ENCODE measurements around the gene COL4A5. TPM values are rescaled to one million over a fixed set of nuclear protein-coding genes. Genes with fewer than 3 reads are reported as not detected.
"Not testable (repeated sequence)": the region's sequence is repeated elsewhere in the genome, so short reads cannot be mapped to it uniquely, and the experiment has no call there.

Gene COL4A5
- total RNA-seq, 1 donor from 2014 or later = 547 TPM

GRCh38 chrX:108456971-108457477, 17.4 kb downstream of the COL4A5 start:
- DNase-seq (ENCODE audit: extremely low spot score, unreplicated experiment) = no peak
- H3K4me3 Mint-ChIP-seq (ENCODE audit: unreplicated experiment) = no peak overlapping the region
- H3K36me3 Mint-ChIP-seq (ENCODE audit: unreplicated experiment) = peaks cover 36% of the 10 kb centered on the region
- TF ChIP-seq, protein P1, sequence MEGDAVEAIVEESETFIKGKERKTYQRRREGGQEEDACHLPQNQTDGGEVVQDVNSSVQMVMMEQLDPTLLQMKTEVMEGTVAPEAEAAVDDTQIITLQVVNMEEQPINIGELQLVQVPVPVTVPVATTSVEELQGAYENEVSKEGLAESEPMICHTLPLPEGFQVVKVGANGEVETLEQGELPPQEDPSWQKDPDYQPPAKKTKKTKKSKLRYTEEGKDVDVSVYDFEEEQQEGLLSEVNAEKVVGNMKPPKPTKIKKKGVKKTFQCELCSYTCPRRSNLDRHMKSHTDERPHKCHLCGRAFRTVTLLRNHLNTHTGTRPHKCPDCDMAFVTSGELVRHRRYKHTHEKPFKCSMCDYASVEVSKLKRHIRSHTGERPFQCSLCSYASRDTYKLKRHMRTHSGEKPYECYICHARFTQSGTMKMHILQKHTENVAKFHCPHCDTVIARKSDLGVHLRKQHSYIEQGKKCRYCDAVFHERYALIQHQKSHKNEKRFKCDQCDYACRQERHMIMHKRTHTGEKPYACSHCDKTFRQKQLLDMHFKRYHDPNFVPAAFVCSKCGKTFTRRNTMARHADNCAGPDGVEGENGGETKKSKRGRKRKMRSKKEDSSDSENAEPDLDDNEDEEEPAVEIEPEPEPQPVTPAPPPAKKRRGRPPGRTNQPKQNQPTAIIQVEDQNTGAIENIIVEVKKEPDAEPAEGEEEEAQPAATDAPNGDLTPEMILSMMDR (IDR thresholded peaks at IDR 0.05) = no peak
- peaks cover 39% of the 10 kb centered on the region for H3K4me1 Mint-ChIP-seq (ENCODE audit: unreplicated experiment)
- H3K27ac Mint-ChIP-seq (ENCODE audit: unreplicated experiment) = peak overlapping the region; percentile 62
- H3K27me3 Mint-ChIP-seq (ENCODE audit: unreplicated experiment) = no peaks in the 10 kb centered on the region
- H3K9me3 Mint-ChIP-seq (ENCODE audit: unreplicated experiment) = peaks cover 16% of the 10 kb centered on the region

GRCh38 chrX:108464604-108465003, 25.0 kb downstream of the COL4A5 start:
- peaks cover 15% of the 10 kb centered on the region for H3K36me3 Mint-ChIP-seq (ENCODE audit: unreplicated experiment)
- TF ChIP-seq, protein P1 (IDR thresholded peaks at IDR 0.05) = no peak
- H3K4me3 Mint-ChIP-seq (ENCODE audit: unreplicated experiment) = peak overlapping the region; percentile 44
- DNase-seq (ENCODE audit: extremely low spot score, unreplicated experiment) = no peak
- H3K9me3 Mint-ChIP-seq (ENCODE audit: unreplicated experiment) = no peaks in the 10 kb centered on the region
- H3K27me3 Mint-ChIP-seq (ENCODE audit: unreplicated experiment) = no peaks in the 10 kb centered on the region
- peak overlapping the region; percentile 86 for H3K27ac Mint-ChIP-seq (ENCODE audit: unreplicated experiment)
- H3K4me1 Mint-ChIP-seq (ENCODE audit: unreplicated experiment) = peaks cover 83% of the 10 kb centered on the region

DNA sequence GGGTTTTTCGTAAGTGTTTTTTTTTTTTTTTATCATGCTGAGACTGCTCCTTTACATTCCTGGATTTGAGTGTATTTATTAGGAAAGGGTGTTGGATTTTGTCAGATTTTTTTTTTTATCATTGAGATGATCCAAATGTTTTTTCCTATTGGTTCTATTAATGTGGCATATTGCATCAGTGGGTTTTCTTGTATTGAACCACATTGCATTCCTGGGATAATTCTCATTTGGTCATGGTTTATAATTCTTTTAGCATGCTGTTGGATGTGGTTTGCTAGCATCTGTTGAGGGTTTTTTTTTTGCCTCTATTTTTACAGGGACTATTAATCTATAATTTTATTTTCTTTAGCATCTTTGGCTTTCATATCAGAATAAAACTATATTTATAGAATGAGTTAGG, 28.8 kb downstream of the COL4A5 start:
- Mint-ChIP-seq H3K36me3 (ENCODE audit: unreplicated experiment) (peaks cover 27% of the 10 kb centered on the region), H3K9me3 (ENCODE audit: unreplicated experiment) (peaks cover 23% of the 10 kb centered on the region), H3K4me3 (ENCODE audit: unreplicated experiment) (no peak overlapping the region), H3K4me1 (ENCODE audit: unreplicated experiment) (peaks cover 63% of the 10 kb centered on the region), H3K27ac (ENCODE audit: unreplicated experiment) (peak overlapping the region; percentile 91), H3K27me3 (ENCODE audit: unreplicated experiment) (no peaks in the 10 kb centered on the region)
- TF ChIP-seq, protein P1 (IDR thresholded peaks at IDR 0.05) = no peak
- DNase-seq (ENCODE audit: extremely low spot score, unreplicated experiment) = no peak

DNA sequence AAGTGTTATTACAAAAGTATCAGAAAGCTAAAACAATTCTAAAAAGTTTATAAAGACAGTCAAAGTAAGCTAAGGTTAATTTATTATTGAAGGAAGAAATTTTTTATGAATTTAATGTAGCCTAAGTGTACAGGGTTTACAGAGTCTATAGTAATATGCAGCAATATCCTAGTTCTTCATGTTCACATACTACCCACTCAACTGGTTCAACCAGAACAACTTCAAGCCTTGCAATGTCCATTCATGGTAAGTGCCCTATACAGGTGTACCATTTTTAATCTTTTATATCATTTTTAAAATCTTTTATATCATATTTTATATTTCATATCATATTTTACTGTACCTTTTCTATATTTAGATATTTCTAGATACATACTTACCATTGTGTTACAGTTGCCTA, 34.3 kb downstream of the COL4A5 start:
- TF ChIP-seq, protein P1 (IDR thresholded peaks at IDR 0.05) = no peak
- Mint-ChIP-seq H3K27me3 (ENCODE audit: unreplicated experiment) (no peaks in the 10 kb centered on the region), H3K27ac (ENCODE audit: unreplicated experiment) (no peak overlapping the region), H3K4me1 (ENCODE audit: unreplicated experiment) (peaks cover 14% of the 10 kb centered on the region), H3K4me3 (ENCODE audit: unreplicated experiment) (no peak overlapping the region), H3K36me3 (ENCODE audit: unreplicated experiment) (peaks cover 35% of the 10 kb centered on the region), H3K9me3 (ENCODE audit: unreplicated experiment) (peaks cover 42% of the 10 kb centered on the region)
- no peak for DNase-seq (ENCODE audit: extremely low spot score, unreplicated experiment)

DNA sequence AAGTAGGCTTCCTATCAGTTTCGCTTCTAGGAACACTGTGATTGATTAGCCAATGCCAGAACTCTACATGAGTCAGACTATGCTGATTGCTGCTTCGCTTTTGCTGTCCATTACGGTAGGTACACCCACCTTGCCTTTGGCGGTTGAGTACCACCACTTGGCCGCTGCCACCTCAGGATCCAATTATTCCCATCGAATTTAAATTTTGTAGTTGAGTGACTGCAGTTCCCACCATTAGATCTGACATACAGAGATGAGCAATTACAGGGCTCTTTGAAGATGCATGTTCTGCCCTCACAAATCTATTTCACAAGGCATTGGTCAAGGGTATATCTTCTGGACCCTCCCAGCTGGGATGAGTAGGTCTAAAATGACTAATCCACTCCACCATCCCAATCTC, 41.9 kb downstream of the COL4A5 start:
- Mint-ChIP-seq H3K36me3 (ENCODE audit: unreplicated experiment) (peaks cover 39% of the 10 kb centered on the region), H3K4me1 (ENCODE audit: unreplicated experiment) (peaks cover 17% of the 10 kb centered on the region), H3K9me3 (ENCODE audit: unreplicated experiment) (peaks cover 16% of the 10 kb centered on the region)
- not testable (repeated sequence) for H3K27ac Mint-ChIP-seq (ENCODE audit: unreplicated experiment); H3K27me3 Mint-ChIP-seq (ENCODE audit: unreplicated experiment); DNase-seq (ENCODE audit: extremely low spot score, unreplicated experiment); H3K4me3 Mint-ChIP-seq (ENCODE audit: unreplicated experiment)

DNA sequence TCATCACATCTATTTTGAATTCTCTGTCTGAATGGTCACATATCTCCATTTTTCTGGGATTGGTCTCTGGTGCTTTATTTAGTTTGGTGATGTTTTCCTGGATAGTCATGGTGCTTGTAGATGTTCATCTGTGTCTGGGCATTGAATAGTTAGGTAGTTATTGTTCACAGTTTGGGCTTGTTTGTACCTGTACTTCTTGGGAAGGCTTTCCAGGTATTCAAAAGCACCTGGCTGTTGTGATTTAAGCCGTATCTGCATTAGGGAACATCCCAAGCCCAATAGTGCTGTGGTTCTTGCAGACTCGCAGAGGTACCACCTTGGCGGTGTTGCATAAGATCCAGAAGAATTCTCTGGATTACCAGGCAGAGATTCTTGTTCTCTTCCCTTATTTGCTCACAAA, 44.6 kb downstream of the COL4A5 start:
- Mint-ChIP-seq H3K27ac (ENCODE audit: unreplicated experiment) (no peak overlapping the region), H3K4me1 (ENCODE audit: unreplicated experiment) (peaks cover 35% of the 10 kb centered on the region), H3K36me3 (ENCODE audit: unreplicated experiment) (peaks cover 38% of the 10 kb centered on the region), H3K4me3 (ENCODE audit: unreplicated experiment) (no peak overlapping the region), H3K27me3 (ENCODE audit: unreplicated experiment) (no peaks in the 10 kb centered on the region), H3K9me3 (ENCODE audit: unreplicated experiment) (peaks cover 10% of the 10 kb centered on the region)
- no peak for DNase-seq (ENCODE audit: extremely low spot score, unreplicated experiment)
- TF ChIP-seq, protein P1 (IDR thresholded peaks at IDR 0.05) = no peak
